ENCODE results near the gene TDRKH. TPM values are rescaled to one million over a fixed set of nuclear protein-coding genes. Genes with fewer than 3 reads are reported as not detected.

TDRKH gene
- total RNA-seq, 1 experiment from 2014 or later: 5.6 TPM

GRCh38 chr1:151809290-151809984 lies 19.1 kb upstream of the TDRKH start:
- H3K27ac Mint-ChIP-seq (ENCODE audit: low read depth, unreplicated experiment): no peak overlapping the region

DNA sequence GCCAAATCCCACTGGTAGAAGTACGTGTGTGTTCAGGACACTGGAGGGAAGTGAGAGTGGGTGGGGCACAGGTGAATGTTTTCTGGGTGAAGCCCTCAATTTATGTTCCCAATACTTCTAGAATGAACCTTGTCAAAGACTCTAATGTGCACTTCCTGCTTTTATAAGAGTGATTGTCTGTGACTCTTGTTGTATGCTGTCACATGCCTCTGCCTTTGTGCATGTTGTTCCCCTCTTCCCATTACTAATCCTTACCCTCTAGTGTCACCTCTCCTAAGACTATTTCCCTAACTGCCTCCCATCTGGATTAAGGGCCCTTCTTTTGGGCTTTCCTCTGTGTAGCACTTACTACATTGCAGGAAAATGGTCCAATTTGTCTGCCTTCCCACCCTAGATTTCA lies 17.5 kb upstream of the TDRKH start:
- Mint-ChIP-seq H3K27ac (ENCODE audit: low read depth, unreplicated experiment) (no peak overlapping the region), H3K4me3 (ENCODE audit: unreplicated experiment) (no peak overlapping the region), H3K9me3 (ENCODE audit: unreplicated experiment) (no peaks in the 10 kb centered on the region), H3K27me3 (ENCODE audit: insufficient read depth, unreplicated experiment) (peaks cover 59% of the 10 kb centered on the region), H3K36me3 (ENCODE audit: insufficient read depth, unreplicated experiment) (no peaks in the 10 kb centered on the region), H3K4me1 (ENCODE audit: insufficient read depth, unreplicated experiment) (no peaks in the 10 kb centered on the region)
- BruUV-seq (replicated peaks): no TSS peak
- ChIA-PET CTCF (interaction anchor here (1.3 to 2.1 kb wide), 2 partner anchors 25 to 29 kb away, joined by 5 to 7 read pairs; no protein-coding TSS in a partner anchor), POLR2A (no interaction called here)
- DNase-seq (ENCODE audit: unreplicated experiment): no peak
- intact Hi-C loops (cut with micrococcal nuclease): no loop called here
- TF ChIP-seq CTCF (IDR thresholded peaks at IDR 0.05; ENCODE audit: unreplicated experiment): no peak

More at GRCh38 chr1:151809290-151809984, 19.1 kb upstream of the TDRKH start:
- H3K36me3 Mint-ChIP-seq (ENCODE audit: insufficient read depth, unreplicated experiment): no peaks in the 10 kb centered on the region
- TF ChIP-seq CTCF (IDR thresholded peaks at IDR 0.05; ENCODE audit: unreplicated experiment): no peak
- H3K9me3 Mint-ChIP-seq (ENCODE audit: unreplicated experiment): no peaks in the 10 kb centered on the region
- peaks cover 42% of the 10 kb centered on the region for H3K27me3 Mint-ChIP-seq (ENCODE audit: insufficient read depth, unreplicated experiment)
- no peak overlapping the region for H3K4me3 Mint-ChIP-seq (ENCODE audit: unreplicated experiment)
- POLR2A ChIA-PET: interaction anchor here (1.8 kb wide), 1 partner anchor 11 kb away, joined by 4 read pairs; no protein-coding TSS in a partner anchor
- no peaks in the 10 kb centered on the region for H3K4me1 Mint-ChIP-seq (ENCODE audit: insufficient read depth, unreplicated experiment)
- CTCF ChIA-PET: interaction anchor here (1.3 kb wide), 1 partner anchor 23 kb away, joined by 7 read pairs; no protein-coding TSS in a partner anchor
- intact Hi-C loops (cut with micrococcal nuclease): no loop called here
- no peak for DNase-seq (ENCODE audit: unreplicated experiment)
- BruUV-seq (replicated peaks): no TSS peak

GRCh38 chr1:151807131-151807530 lies 16.8 kb upstream of the TDRKH start:
- CTCF ChIA-PET: interaction anchor here (2.1 kb wide), 1 partner anchor 29 kb away, joined by 5 read pairs; no protein-coding TSS in a partner anchor
- intact Hi-C loops (cut with micrococcal nuclease): no loop called here
- POLR2A ChIA-PET: no interaction called here
- DNase-seq (ENCODE audit: unreplicated experiment): no peak
- no peaks in the 10 kb centered on the region for H3K9me3 Mint-ChIP-seq (ENCODE audit: unreplicated experiment)
- BruUV-seq (replicated peaks): no TSS peak
- no peaks in the 10 kb centered on the region for H3K4me1 Mint-ChIP-seq (ENCODE audit: insufficient read depth, unreplicated experiment)
- no peak for TF ChIP-seq CTCF (IDR thresholded peaks at IDR 0.05; ENCODE audit: unreplicated experiment)
- H3K4me3 Mint-ChIP-seq (ENCODE audit: unreplicated experiment): no peak overlapping the region
- no peak overlapping the region for H3K27ac Mint-ChIP-seq (ENCODE audit: low read depth, unreplicated experiment)
- no peaks in the 10 kb centered on the region for H3K36me3 Mint-ChIP-seq (ENCODE audit: insufficient read depth, unreplicated experiment)
- peaks cover 60% of the 10 kb centered on the region for H3K27me3 Mint-ChIP-seq (ENCODE audit: insufficient read depth, unreplicated experiment)

DNA sequence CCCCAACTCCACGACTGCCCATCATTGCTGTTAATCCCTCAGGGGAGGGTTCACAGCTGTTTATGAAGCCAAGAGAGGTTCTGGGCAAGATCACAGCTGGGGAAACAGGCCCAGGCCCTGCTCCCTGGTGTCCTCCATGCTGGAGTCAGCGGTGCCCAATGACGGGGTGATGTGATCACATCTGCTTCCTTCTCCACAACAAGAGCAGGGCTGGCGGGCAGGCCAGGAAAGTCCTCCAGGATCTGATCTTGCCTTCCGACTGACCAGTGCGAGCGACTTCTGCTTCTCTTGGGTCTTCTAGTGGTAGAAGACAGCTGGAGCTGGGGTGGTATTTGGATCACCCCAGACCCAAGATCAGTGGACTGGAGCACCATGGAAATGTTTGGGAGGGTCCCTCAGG lies 15.9 kb upstream of the TDRKH start:
- intact Hi-C loops (cut with micrococcal nuclease): no loop called here
- no peaks in the 10 kb centered on the region for H3K36me3 Mint-ChIP-seq (ENCODE audit: insufficient read depth, unreplicated experiment)
- no peaks in the 10 kb centered on the region for H3K9me3 Mint-ChIP-seq (ENCODE audit: unreplicated experiment)
- H3K4me3 Mint-ChIP-seq (ENCODE audit: unreplicated experiment): no peak overlapping the region
- no peak overlapping the region for H3K27ac Mint-ChIP-seq (ENCODE audit: low read depth, unreplicated experiment)
- no peaks in the 10 kb centered on the region for H3K4me1 Mint-ChIP-seq (ENCODE audit: insufficient read depth, unreplicated experiment)
- no peak for DNase-seq (ENCODE audit: unreplicated experiment)
- peaks cover 60% of the 10 kb centered on the region for H3K27me3 Mint-ChIP-seq (ENCODE audit: insufficient read depth, unreplicated experiment)
- ChIA-PET CTCF (interaction anchor here (0.6 to 2.1 kb wide), 4 partner anchors 30 to 1120 kb away, joined by 3 to 5 read pairs (median 4); no protein-coding TSS in a partner anchor), POLR2A (interaction anchor here (1.1 kb wide), 1 partner anchor 16 kb away, joined by 4 read pairs; the partner anchor contains the start of gene TDRKH)
- BruUV-seq (replicated peaks): no TSS peak
- TF ChIP-seq CTCF (IDR thresholded peaks at IDR 0.05; ENCODE audit: unreplicated experiment): no peak
